Measurements from ENCODE around the gene CSTF1.
"Not testable (repeated sequence)": the region's sequence is repeated elsewhere in the genome, so short reads cannot be mapped to it uniquely, and the experiment has no call there.

Gene CSTF1

DNA sequence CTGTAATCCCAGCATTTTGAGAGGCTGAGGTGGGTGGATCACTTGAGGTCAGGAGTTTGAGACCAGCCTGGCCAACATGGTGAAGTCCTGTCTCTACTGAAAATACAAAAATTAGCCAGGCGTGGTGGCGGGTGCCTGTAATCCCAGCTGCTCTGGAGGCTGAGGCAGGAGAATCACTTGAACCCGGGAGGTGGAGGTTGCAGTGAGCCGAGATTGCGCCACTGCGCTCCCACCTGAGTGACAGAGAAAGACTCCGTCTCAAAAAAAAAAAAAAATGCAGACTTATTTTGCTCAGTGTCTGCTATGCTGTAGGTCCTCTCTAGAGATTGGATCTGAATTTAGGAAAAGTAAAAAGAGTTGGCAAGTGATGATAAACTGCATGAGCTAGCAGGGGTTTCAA, 18.8 kb downstream of the CSTF1 start:
- DNase-seq = not testable (repeated sequence)

DNA sequence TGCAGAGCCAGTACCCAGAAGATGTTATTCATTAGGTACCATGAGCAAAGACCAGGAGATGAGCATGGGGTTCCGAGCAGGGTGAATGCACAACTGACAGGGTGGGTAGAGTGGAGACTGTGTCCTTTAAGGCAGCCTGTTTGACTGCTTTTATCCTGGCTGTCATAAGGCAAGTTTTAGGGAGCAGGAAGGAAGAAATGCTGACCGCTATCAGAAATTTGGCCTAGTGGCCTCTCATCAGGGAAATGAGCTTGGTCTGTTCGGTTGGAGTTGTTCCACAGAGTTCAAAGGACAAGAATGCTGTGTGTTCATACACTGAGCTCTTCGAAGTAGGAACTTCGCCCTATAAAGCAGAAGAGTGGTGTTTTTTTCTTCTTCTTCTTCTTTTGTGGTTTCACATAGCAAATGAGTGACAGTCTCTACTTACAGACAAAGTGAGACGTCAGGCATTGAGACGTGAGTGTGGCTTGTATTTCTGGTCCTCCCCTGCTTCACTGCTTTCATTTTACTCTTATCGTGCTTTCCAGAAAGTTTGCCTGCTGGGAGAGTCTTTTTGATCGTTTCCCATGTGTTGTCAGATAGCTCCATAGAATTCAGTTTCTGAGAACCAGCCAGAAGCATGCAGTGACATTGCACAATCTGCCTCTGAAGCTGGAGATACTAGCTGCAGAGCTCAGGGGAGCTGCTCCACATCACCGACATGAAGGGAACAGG, 19.5 kb downstream of the CSTF1 start, which contains the start of gene CASS4:
CASS4 (plus strand) TSS at position 502 of the 714 bp plus-strand sequence; CDS start at position 701, 199 bp downstream.
- peak in 1 of 2 experiments; percentile 16 for DNase-seq

DNA sequence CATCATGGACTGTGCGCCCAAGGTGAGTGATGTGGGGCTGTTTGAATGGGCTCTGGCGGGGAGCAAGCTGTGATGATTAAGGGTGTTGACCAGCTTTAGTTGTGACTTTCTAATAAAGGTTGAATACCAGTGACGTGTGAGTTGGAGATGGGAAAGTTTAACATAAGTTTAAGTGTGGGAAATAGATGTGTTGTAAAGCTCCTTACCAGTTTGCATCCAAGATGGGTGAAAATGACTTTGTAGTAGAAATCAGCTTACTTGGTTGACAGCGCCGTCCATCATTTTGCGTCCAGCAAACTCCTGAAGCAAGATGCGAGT, 20.0 kb downstream of the CSTF1 start:
- DNase-seq = no peak

DNA sequence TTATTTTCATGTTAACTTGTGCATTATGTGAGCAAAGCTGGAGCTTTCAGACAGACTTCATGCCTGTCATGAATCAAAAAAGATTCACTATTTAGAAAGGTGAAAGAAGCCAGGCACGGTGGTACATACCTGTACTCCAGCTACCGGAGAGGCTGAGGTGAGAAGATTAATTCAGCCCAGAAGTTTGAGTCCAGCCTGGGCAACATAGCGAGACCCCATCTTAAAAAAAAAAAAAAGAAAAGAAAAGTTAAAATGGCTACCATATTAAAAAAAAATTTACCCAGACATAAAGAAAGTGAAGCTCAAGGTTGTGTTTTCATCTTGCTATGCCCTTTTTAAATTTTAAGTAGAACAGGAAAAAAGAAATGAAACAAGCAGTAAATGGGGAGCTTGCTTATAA, 20.5 kb downstream of the CSTF1 start:
- DNase-seq = no peak

DNA sequence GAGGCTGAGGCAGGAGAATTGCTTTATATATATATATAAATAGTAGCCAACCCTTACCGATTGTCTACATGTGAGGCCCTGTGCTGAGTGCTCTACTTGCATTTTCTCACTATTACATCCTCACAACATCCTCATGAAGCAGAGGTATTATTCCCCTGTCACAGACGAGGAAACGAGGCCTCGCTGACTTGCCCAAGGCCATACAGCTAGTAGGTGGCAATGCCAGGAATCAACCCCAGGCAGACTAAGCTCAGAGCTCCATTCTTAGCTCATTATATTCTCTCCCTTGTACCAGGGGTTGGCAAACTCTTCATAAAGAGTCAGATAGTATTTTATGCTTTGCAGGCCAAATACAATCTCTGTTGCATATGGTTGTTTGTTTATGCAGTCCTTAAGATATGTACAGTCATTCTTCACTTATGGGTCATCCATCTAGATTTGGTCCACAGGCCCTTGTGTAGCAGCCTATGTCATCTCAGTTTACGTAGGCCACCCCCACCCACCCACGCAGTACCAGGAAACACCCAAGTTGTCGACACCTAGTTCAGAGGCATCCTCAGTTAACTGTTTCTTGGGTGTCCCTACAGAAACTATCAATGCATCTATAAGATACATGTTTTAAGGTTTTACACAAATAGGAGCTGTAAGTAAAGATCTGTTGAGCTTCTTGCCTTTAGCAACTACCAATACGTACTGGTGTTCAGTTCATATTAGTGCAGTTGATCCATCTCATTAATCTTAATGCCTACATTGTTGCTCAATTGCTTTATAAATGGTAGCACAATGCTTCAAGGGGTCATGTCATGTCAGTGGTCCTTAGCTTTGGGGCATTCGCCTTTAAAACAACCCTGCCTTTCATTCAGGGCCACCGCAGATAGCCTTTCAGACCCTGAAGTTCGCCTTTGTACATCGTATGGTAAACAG, 22.7 kb downstream of the CSTF1 start:
- DNase-seq = peak; percentile 43 to 74

DNA sequence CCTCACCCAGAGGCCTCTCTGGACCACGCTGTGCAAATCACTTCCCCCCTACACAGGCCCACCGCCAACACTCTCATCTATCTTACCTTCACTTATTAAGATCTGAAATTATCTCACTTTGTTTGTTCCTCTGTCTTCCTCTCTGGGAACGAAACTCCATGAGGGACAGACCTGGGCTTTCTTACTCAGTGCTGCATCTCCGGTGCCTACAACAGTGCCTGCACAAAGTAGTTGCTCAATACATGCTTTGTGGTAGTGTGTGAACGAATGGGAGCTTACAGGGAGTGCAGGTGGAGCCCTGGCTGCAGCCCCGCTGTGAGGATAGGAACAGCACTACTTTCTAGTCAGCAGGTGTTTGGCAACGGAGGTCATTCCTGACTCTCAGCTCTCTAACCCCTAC, 25.0 kb downstream of the CSTF1 start:
- DNase-seq = no peak

DNA sequence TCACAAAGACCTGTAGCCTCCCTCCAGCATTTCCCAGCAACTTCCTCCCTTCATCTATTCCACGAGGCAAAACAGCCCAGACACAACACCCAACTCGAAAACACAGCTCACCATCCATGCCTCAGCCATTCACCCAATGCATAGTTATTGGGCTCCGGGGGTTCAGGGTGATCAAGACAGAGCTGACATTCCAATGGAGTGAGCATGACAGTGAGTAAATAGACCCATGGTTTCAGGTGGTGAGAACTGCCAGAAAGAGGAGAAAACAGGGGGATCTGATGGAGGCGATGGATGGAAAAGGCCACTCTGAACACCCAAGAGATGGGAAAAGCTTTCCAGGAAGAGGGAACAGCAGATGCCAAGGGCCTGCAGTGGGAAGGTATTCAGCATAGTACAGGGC, 25.5 kb downstream of the CSTF1 start:
- no peak for DNase-seq

DNA sequence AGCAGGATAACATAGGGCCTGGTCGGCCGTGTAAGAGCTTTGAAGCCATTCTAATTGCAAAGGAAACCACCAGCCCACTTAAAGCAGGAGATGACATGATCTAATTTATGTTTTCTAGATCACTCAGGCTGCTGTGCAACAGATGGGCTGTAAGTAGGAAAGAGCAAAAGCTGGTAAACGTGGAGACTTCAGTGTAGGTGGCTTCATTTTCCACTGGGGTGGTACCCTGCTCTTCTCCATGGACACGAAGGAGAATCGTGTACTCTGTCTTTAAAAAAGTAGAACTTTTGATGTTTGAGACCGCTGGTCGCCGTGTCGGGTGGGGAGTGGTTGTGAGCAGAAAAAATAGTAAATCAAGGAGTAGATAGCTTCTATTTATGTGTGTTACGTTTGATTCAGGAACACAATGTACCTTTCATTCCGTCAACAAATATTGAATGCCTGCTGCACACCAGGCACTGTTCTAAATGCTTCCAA, 26.0 kb downstream of the CSTF1 start:
- DNase-seq = no peak

DNA sequence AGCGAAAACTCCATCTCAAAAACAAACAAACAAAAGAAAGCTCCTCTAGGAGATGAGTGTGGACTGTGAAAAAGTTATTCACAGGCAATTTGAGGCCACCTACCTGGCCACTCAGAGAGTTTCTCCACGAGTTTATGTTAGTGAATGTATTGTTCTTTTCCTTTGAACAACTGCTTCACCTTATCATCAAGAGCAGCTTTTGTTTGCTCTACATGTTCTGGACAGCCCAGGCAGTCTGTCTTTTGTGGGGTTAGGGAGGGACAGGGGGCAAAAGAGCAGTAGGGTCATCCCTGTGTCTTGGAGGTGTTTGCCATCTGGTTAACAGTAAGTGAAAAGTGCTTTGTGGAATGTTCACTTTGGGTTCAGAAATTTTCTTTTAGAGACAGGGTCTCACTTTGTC, 27.6 kb downstream of the CSTF1 start:
- no peak for DNase-seq

DNA sequence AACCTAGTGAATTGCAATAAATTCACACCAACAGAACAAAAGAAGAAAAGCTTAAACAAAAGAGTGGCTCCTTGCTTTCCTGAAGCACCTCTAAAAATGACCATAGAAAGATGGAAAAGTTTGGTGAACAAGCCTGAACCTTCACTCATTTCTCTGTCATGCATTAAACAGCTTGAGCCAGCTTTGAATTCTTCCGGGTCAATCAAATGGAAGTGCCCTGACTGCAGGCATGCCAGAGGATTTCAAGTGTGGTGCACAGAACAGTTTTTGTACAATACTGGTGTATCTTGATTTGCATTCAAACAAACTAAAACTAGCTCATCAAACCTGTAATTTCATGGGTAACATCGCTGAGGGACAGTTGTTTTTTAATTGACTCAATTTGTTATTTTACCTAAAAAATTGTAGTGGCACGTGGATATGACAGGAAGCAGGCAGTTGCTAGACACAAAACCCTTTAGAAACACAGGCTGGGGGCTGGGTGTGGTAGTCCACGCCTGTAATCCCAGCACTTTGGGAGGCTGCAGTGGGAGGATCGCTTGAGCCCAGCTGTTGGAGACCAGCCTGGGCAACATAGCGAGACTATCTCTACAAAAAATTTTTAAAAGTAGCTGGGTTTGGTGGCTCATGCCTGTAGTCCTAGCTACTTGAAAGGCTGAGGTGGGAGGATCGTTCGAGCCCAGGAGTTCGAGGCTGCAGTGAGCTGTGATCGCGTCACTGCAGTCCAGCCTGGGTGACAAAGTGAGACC, 28.7 kb downstream of the CSTF1 start:
- DNase-seq = no peak

DNA sequence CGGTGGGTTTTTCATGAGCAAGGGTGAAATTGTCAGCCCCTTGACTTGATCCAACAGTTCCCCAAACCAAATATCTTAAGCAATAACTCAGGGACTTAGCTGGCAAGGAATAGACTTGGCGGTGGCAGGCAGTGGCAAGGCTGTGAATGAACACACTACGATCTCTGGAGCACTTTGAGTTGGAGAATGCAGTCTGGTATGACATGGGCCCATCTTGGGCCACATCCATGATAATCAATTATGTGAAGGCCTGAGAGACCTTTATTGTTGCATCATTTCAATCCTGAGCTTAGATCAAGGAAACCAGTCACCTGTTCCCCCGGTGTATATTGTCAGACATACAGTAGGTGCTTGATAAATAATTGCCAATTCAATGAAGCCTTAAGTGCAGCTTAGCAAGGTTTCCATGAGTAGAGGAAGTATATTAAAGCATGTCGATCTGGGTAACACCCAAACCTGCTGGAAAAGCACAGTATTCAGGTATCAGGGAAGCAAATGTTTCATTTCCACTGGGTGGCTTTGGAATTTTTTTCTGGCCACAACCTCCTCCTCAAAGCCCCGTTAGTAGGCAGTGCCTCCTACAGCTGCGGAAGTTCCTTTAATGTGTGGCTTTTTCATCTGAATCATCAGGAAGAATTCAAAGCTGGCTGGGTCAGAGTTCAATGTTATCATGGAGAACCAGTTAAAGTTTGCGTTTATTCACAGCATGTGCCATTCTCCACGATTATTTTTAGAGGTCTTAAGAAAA, 29.8 kb downstream of the CSTF1 start:
- DNase-seq = no peak

DNA sequence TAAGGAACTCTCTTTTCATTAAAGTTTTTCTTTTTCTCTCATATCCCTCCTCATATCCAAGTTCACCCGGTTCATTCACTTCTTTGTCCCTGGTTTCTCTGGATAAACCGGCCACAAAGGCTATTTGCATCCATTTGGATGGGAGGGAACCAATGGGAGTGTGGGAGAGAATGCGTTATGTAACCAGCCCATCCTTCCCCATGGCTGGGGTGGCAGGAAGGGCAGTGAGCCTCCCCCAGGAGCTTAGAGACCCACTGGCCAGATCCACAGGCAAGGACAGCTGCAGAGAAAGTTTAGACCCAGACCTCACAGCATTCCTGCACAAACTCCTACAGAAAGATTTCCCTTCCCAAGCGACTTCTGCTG, 30.4 kb downstream of the CSTF1 start:
- no peak for DNase-seq

DNA sequence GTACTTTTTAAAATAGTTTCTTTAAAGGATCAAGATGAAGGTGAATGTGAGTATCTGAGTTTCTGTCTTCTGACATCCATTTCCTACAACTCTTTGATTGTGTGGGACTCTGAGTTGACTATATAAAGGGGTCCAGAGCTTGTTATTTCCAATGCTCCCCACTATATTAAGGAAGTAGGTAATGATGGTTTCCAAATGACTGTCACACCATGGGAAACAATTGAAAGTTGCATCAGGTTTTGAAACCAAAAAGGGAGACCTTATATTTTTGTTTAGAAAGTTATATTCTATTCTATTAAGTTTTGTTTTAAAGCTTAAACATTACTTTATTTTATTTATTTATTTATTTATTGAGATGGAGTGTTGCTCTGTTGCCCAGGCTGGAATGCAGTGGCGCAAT, 30.8 kb downstream of the CSTF1 start:
- no peak for DNase-seq

DNA sequence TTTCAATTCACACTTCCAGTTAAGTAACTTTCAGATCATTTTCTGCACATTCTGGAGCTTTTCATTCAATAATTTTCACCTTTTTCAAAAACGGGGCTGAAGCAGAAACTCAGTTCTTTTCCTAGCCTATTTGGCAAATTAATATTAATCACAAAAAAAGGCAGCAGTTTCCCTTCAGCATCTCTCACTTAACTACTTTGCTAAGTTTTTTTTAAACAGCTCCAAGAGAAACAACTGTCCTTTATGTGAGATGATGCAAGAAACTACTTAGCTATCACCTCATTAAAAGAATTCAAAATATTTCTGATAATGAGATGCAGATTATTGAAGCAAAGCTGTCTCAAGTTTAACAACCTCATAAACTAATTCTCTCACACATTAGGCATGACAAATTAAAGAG, 31.4 kb downstream of the CSTF1 start:
- no peak for DNase-seq

DNA sequence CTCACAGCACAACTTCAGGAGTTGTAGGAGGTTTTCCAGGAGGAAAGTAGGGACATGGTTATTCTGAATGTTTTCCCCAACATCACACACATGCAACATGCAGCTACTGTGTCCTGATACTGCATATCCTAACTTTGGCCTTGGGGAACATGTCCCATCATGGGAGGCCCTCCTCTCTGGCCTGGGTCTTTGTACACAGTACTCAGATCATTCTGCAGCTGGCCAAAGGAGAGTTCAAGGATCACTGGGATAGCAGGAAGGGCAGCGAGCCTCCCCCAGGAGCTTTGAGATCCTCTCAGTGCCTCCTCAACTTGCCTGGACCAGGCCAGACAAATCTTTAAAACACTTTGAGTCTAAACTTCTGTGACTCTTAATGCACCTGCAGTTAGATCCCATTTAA, 32.5 kb downstream of the CSTF1 start:
- no peak for DNase-seq

DNA sequence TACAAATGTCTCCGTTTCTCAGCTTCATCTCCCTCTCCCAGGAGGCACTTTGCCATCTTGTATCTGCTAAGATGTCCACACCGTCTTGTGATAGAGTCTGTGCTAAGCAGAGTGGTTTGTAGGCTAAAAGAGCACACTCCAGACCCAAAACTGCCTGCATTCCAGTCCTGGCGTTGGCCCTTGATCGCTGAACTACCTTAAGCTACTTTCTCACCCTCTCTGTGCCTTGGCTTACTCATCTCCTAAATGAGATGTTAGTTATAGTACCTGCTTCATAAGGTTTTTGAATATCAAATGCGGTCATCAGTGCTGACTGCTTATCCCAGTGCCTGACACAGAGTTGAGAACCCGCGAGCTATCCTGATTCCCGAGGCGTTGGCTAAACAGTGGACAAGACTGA, 33.6 kb downstream of the CSTF1 start:
- DNase-seq = no peak

DNA sequence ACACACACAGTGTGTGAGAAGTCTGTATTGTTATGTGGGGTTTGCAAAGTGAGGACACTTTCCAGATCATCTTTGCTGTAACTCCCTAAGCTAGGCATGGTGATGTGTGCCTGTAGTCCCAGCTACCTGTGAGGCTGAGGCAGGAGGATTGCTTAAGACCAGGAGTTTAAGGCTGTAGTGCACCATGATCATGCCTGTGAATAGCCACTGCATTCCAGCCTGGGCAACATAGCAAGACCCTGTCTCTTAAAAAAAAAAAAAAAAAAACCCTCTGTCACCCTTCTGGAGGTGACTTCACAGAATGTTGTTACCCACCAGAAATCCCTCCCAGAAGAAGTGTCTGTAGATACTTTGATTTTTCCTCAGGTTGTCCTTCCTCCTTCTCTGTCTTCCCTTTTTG, 34.5 kb downstream of the CSTF1 start:
- no peak for DNase-seq

DNA sequence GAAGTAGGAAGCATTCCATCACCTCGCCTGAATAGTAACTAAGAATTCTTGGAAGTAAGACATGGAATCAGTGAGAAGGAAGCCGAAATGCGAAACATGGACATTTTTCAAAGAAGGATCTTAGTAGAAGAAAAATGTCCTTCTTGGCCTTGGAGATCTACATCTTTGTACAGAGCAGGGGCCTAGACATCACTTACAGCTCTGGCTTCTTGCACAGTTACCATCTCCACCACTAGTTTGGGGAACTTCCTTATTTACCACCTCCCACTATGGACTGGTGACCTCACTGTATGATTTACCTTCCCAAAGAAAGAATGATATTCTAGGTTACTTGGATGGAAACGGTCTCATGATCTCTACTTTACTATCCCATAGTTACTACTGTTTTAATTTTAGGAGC, 35.4 kb downstream of the CSTF1 start:
- DNase-seq = no peak

DNA sequence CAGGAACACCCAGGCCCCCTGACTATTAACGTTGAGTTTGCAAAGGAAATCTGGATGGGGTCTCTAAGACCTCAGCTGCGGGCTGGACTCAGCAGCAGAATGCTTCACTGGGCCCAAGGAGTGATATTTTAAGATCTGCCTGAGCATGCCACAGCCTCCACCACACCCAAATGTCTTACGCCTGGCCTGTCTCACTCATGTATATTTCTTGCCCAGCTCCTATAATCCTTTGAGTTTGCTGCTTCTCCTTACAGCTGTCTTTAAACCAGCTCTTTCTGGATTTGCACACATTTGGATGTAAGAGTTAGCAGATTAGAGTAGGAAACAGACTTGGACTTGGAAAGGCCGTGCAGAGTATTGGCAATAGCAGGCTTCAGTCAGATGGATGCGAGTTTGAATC, 36.0 kb downstream of the CSTF1 start:
- DNase-seq = no peak

DNA sequence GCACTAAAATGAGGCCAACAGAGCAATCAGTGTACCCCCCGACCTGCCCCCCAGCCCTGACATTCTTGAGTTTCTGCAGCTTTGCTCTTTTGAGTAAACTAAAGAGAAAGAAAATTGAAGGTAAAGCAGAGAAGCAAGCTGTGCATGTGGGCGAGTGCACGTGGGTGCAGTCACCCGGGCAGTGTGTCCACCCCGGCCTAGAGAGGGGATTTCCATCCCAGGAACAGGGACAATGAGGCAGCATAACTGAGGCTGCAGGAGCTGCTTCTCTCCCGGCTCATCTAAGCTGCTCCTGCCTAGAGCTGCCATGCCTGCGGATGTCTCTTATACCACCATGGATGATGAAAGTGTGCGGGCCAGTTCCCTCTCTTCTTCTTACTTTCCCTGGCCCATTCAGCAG, 36.4 kb downstream of the CSTF1 start:
- no peak for DNase-seq

DNA sequence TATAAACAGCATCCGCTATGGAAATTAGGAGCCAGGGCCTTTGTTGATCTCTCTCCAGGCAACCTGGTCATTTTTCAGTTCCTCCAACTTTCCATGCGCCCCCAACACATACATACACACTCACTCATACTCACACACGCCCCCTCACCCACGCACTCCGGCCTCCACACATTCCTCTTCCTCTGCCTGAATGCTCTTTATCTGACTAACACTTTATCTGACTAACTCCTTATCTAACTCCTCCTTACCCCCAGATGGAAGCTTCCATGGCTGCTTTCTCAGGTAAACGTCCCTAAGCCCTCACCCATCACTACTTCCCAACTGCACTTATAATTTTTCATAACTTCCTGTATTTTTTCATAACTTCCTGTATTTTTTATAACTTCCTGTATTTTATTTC, 37.1 kb downstream of the CSTF1 start:
- DNase-seq = peak; percentile 46 to 73

DNA sequence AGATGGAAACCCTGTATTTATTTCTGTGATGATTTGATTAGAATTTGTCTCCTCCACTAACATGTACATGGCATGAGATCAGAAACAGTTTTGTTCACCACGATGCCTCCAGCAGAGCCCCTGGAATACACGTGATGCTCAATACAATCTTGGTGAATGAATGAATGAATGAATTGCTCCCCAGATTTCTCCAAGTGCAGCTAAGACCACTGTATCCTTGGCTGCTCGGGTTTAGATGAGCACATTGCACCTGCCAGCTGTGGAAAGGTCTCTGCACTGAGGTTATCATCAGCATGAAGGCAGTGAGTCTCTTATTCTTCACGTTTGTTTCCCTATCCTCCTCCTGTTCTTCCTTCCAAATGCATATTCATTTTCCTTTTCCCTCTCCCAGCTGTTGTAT, 37.5 kb downstream of the CSTF1 start:
- DNase-seq = no peak

DNA sequence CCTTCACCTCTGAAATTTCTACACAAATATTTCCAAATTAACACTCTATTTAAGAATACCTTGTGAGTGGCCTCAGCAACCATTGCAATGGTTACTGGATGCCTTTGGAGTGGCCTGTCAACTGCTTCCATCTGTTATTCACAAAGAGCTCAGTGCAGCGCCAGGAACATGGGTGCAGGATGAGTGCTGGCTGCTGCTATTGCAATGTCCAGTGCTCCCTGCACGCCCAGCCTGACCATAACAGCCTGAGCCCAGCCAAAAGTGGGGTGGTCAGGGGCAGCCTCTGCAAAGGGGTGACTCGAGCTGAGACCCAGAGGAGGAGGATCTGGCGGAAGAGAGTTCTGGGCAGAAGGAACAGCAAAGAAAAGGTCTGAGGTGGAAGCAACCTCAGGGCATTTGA, 38.0 kb downstream of the CSTF1 start:
- no peak for DNase-seq

All from stimulated activated CD4-positive, alpha-beta T cell treated with anti-CD3 and anti-CD28 coated beads, Interleukin-4, amount 100 ng/mL, for 4 hours (primary cell).